ENCODE results near the gene WDFY2. TPM values are rescaled to one million over a fixed set of nuclear protein-coding genes. Genes with fewer than 3 reads are reported as not detected.

The WDFY2 gene
- total and polyA plus RNA-seq, 2 of the 13 experiments (the other 11 are each of a cell fraction or from before 2014, with no cell fraction given): 22.6 to 27.0 TPM

- TF ChIP-seq ZNF850 (CRISPR knock-in tag; conservative IDR thresholded peaks at IDR 0.05): no peak
- no peak for TF ChIP-seq KMT2A (CRISPR knock-in tag; IDR thresholded peaks at IDR 0.05)
- no peak for TF ChIP-seq JDP2 (CRISPR knock-in tag; IDR thresholded peaks at IDR 0.05; ENCODE audit: borderline replicate concordance)
- no peak; the same call in 1 of the 2 replicates for TF ChIP-seq ZNF12 (CRISPR knock-in tag; IDR thresholded peaks at IDR 0.05)
- TF ChIP-seq ZNF256 (CRISPR knock-in tag; conservative IDR thresholded peaks at IDR 0.05): no peak; the same call in 1 of the 2 replicates
- no peak for TF ChIP-seq MTF1 (CRISPR knock-in tag; IDR thresholded peaks at IDR 0.05)
- TF ChIP-seq TOPORS (CRISPR knock-in tag; IDR thresholded peaks at IDR 0.05): peak; percentile 27; the same call in 1 of the 2 replicates
- TF ChIP-seq, protein P1, sequence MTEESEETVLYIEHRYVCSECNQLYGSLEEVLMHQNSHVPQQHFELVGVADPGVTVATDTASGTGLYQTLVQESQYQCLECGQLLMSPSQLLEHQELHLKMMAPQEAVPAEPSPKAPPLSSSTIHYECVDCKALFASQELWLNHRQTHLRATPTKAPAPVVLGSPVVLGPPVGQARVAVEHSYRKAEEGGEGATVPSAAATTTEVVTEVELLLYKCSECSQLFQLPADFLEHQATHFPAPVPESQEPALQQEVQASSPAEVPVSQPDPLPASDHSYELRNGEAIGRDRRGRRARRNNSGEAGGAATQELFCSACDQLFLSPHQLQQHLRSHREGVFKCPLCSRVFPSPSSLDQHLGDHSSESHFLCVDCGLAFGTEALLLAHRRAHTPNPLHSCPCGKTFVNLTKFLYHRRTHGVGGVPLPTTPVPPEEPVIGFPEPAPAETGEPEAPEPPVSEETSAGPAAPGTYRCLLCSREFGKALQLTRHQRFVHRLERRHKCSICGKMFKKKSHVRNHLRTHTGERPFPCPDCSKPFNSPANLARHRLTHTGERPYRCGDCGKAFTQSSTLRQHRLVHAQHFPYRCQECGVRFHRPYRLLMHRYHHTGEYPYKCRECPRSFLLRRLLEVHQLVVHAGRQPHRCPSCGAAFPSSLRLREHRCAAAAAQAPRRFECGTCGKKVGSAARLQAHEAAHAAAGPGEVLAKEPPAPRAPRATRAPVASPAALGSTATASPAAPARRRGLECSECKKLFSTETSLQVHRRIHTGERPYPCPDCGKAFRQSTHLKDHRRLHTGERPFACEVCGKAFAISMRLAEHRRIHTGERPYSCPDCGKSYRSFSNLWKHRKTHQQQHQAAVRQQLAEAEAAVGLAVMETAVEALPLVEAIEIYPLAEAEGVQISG (CRISPR knock-in tag; IDR thresholded peaks at IDR 0.05): peak; percentile 90
- TF ChIP-seq GTF3A (CRISPR knock-in tag; conservative IDR thresholded peaks at IDR 0.05): no peak
- peak; percentile 72 for TF ChIP-seq ZNF205 (CRISPR knock-in tag; IDR thresholded peaks at IDR 0.05)
- no peak for TF ChIP-seq CBX2 (IDR thresholded peaks at IDR 0.05; ENCODE audit: low read depth, low read length)
- TF ChIP-seq CBX2 (CRISPR knock-in tag; IDR thresholded peaks at IDR 0.05; ENCODE audit: low read depth): no peak
- TF ChIP-seq, protein P2, sequence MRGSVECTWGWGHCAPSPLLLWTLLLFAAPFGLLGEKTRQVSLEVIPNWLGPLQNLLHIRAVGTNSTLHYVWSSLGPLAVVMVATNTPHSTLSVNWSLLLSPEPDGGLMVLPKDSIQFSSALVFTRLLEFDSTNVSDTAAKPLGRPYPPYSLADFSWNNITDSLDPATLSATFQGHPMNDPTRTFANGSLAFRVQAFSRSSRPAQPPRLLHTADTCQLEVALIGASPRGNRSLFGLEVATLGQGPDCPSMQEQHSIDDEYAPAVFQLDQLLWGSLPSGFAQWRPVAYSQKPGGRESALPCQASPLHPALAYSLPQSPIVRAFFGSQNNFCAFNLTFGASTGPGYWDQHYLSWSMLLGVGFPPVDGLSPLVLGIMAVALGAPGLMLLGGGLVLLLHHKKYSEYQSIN (CRISPR knock-in tag; IDR thresholded peaks at IDR 0.05; ENCODE audit: borderline replicate concordance): no peak
- peak; percentile 17; the same call in 1 of the 2 replicates for TF ChIP-seq ZNF317 (CRISPR knock-in tag; IDR thresholded peaks at IDR 0.05)
- 0 out of 2 replicates have a peak, but pooled peaks have one; percentile 35 for TF ChIP-seq KLF15 (CRISPR knock-in tag; IDR thresholded peaks at IDR 0.05; ENCODE audit: borderline replicate concordance)
- no peak for TF ChIP-seq SNAPC4 (CRISPR knock-in tag; IDR thresholded peaks at IDR 0.05)
These were observed at the start of gene WDFY2 (continued) for GRCh38 chr13:51583875-51584730.

All from HepG2 (cell line).